Heart right ventricle (tissue), 16 donors: ENCODE measurements around the gene ATG16L2. TPM values are rescaled to one million over a fixed set of nuclear protein-coding genes. Genes with fewer than 3 reads are reported as not detected.

Source experiments
- ATAC-seq, 8 donors: fragments of 200-7000 bp; cut with Tn5 transposase; one replicate each; pipeline ENCODE4 v1.9.1; 2020; ENCODE audit warnings: mild to moderate bottlenecking in 8 of 8, moderate library complexity in 8 of 8, moderate number of reproducible peaks in 1 of 8
- DNase-seq, 2 donors: peaks; one replicate each; pipeline ENCODE4 v3.0.0-alpha.2; 2020
- H3K27ac ChIP-seq, 10 donors: fragments of 200-600 bp; sonication (generic) in 2 of 10; one replicate each; pipeline versions ENCODE4 v1.5.0 to v1.8.0; 2020 to 2022; ENCODE audit warnings: mild to moderate bottlenecking in 3 of 10
- H3K27me3 ChIP-seq, 7 donors: fragments of 200-600 bp; one replicate each; pipeline ENCODE4 v1.8.0; 2021 to 2022; ENCODE audit warnings: mild to moderate bottlenecking in 2 of 7
- H3K36me3 ChIP-seq, 9 donors: fragments of 200-600 bp; sonication (generic) in 1 of 9; one replicate each; pipeline versions ENCODE4 v1.5.0 to v1.8.0; 2020 to 2022; ENCODE audit warnings: mild to moderate bottlenecking in 2 of 9
- H3K4me1 ChIP-seq, 9 donors: fragments of 200-600 bp; sonication (generic) in 1 of 9; one replicate each; pipeline versions ENCODE4 v1.5.0 to v1.8.0; 2020 to 2022; ENCODE audit warnings: mild to moderate bottlenecking in 4 of 9
- H3K4me3 ChIP-seq, 10 donors: fragments of 200-600 bp; sonication (generic) in 2 of 10; one replicate each; pipeline versions ENCODE4 v1.5.0 to v1.8.0; 2020 to 2022; ENCODE audit warnings: mild to moderate bottlenecking in 7 of 10, moderate library complexity in 2 of 10
- H3K9me3 ChIP-seq, 11 donors: fragments of 200-600 bp in 10 of 11; sonication (generic) in 2 of 11; one replicate each; pipeline versions ENCODE4 v1.5.0 to v1.8.0; 2013 to 2022; ENCODE audit warnings: mild to moderate bottlenecking in 2 of 11, control low read depth in 1 of 11, moderate library complexity in 1 of 11
- WGBS, 2 donors: extraction: QIAGEN DNeasy Blood & Tissue Kit; methylation state at CpG; one replicate each; pipeline ENCODE4 v1.1.7; 2013; ENCODE audit warnings: inconsistent platforms in 1 of 2; 5-methylcytosine and 5-hydroxymethylcytosine counted together
- intact Hi-C, 10 donors: fragments of 100-400 bp; cut with DNase I; formaldehyde crosslinking; loops; one replicate each; pipeline versions ENCODE4 v1.11.1 to v1.14.2; 2022
- long read RNA-seq, 3 donors: library from polyadenylated mRNA; unstranded; transcript quantifications; one replicate each; pipeline ENCODE4 v2.0.0, GENCODE V29; 2020 to 2021
- polyA plus RNA-seq, 2 donors: library from polyadenylated mRNA; stranded (reverse); fragments of 200-250 nt; gene quantifications; one replicate each; pipeline ENCODE4 v1.2.3, GENCODE V29; 2013
- total RNA-seq, 10 donors: library from RNA; stranded (reverse); fragmentation: NEBNext Ultra II Directional in 3 of 10; extraction: Animal tissue kit (Norgen Biotek cat#: 25700) in 3 of 10; gene quantifications; one replicate each; pipeline versions ENCODE4 v1.2.1 to v1.2.4, GENCODE V29; 2021 to 2023
- TF ChIP-seq, protein P1 (sequence below), 9 donors: fragments of 200-600 bp; sonication (generic) in 2 of 9; IDR thresholded peaks; one replicate each; pipeline versions ENCODE4 v1.5.0 to v1.8.0; 2021 to 2022; ENCODE audit warnings: antibody characterized with exemption in 9 of 9, mild to moderate bottlenecking in 5 of 9, moderate library complexity in 1 of 9
- donor health status: Arrhythmogenic right ventricular cardiomyopathy.
- donor health status: ischemic (EF 13 %, LVEDD 7.1; RV severe dilation, severe dysfunction).
- donor health status: healthy with polysubstance abuse.
- donor health status: DM: no; HTN: yes; CAD: no.
- donor health status: DM: no; HTN: no; CAD: no.
- donor health status: ischemic (EF 25% LVEDD 6.9; RV normal size, moderate dysfunction).
- donor health status: ischemic (EF 25% LVEDD 5.7; RV mildly dilated, moderate dysfunction).
- donor health status: healthy.
- donor health status: DM: yes; HTN: yes; CAD: no.
- donor health status: Ischemic cardiomyopathy.
- donor health status: ischemic (EF 35%, LVEDD 5.7; RV mildly dilated, moderate dysfunction).
- donor health status: nonischemic (EF 11% LVEDD 7.7; RV severe dilation, severe dysfunction).
- donor health status: DM: yes; HTN: yes; CAD: no.
- donor health status: PGD.
- donor health status: ischemic (EF 29% LVEDD 5.4; RV normal size, mild dysfunction).
- donor health status: nonischemic (EF 23%, LVEDD 6.1; RV moderate dilation, normal function).

Gene ATG16L2, protein sequence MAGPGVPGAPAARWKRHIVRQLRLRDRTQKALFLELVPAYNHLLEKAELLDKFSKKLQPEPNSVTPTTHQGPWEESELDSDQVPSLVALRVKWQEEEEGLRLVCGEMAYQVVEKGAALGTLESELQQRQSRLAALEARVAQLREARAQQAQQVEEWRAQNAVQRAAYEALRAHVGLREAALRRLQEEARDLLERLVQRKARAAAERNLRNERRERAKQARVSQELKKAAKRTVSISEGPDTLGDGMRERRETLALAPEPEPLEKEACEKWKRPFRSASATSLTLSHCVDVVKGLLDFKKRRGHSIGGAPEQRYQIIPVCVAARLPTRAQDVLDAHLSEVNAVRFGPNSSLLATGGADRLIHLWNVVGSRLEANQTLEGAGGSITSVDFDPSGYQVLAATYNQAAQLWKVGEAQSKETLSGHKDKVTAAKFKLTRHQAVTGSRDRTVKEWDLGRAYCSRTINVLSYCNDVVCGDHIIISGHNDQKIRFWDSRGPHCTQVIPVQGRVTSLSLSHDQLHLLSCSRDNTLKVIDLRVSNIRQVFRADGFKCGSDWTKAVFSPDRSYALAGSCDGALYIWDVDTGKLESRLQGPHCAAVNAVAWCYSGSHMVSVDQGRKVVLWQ
- total RNA-seq (10 to 100 TPM in 7 of 10 donors, 1 to 10 TPM in 3; 8.0 to 23.9 (median 12.3) TPM), polyA plus RNA-seq (10 to 100 TPM; 10.3 to 66.9 TPM)
- long read RNA-seq, donor 1, partial matches to known transcripts = 10 of 29 reads
- long read RNA-seq, donor 1, other reads (novel, unspliced or antisense) = 12 of 29 reads
- long read RNA-seq, donor 2, transcript ATG16L2-201 (18 exons, 2,243 nt) = major isoform, 5 of 22 reads
- long read RNA-seq, donor 2, partial matches to known transcripts = 2 of 22 reads
- long read RNA-seq, donor 2, other reads (novel, unspliced or antisense) = 12 of 22 reads
- long read RNA-seq, donor 3, transcript ATG16L2-201 (18 exons, 2,243 nt) = major isoform, 11 of 36 reads
- long read RNA-seq, donor 3, partial matches to known transcripts = 6 of 36 reads
- long read RNA-seq, donor 3, other reads (novel, unspliced or antisense) = 17 of 36 reads

DNA sequence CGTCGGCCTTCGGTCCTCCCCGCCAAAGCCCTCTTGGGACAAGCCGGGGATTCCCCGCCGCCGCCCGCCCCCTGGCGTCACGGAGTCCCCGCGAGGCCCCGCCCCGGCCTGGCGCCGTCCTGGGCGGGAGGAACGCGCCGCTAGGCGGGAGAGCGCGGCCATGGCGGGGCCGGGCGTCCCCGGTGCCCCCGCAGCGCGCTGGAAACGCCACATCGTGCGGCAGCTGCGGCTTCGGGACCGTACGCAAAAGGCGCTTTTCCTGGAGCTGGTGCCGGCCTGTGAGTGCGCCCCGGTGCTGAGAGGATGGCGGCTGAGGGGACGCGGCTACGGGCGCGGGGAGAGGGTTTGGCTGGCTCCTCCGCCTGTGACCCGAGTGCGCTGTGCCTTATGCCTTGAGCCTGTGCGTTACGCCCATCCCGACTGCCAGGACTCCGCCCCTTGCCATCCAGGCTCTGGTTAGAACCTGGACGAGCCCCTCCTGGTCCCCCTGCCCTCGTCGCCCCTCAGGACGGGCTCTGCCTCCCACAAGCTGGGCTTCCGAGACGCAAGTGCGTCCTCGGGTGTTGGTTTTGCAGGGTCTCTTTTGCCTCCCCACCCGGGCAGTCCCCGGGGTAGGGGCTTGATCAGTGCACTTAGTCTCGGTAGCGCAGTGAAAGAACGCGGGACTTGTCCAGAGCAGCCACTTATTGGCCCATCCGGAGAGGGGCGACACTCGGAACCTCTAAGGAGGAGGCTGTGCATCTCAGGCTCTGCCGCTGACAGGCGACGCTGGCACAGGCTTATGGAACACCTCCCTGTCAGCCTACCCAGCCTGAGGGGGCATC is at the start of gene ATG16L2:
Gene ATG16L2 (plus strand): TSS at position 126 of the 824 bp plus-strand sequence. CDS start 35 bp downstream, at position 161.
- H3K36me3 ChIP-seq = peaks cover 0 to 44% (median 0%) of the 10 kb centered on the region in 9 donors
- TF ChIP-seq, protein P1, sequence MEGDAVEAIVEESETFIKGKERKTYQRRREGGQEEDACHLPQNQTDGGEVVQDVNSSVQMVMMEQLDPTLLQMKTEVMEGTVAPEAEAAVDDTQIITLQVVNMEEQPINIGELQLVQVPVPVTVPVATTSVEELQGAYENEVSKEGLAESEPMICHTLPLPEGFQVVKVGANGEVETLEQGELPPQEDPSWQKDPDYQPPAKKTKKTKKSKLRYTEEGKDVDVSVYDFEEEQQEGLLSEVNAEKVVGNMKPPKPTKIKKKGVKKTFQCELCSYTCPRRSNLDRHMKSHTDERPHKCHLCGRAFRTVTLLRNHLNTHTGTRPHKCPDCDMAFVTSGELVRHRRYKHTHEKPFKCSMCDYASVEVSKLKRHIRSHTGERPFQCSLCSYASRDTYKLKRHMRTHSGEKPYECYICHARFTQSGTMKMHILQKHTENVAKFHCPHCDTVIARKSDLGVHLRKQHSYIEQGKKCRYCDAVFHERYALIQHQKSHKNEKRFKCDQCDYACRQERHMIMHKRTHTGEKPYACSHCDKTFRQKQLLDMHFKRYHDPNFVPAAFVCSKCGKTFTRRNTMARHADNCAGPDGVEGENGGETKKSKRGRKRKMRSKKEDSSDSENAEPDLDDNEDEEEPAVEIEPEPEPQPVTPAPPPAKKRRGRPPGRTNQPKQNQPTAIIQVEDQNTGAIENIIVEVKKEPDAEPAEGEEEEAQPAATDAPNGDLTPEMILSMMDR (IDR thresholded peaks at IDR 0.05) = peak; percentile 15 to 60 (median 33)
- intact Hi-C loops = loop anchor here in 4 of 10 donors (5.0 to 10.0 kb wide), 3 partner anchors 87 to 220 kb away; no protein-coding TSS in a partner anchor
- ATAC-seq (peak; percentile 93 to 96 (median 95)), DNase-seq (peak; percentile 86 to 90)
- H3K27ac ChIP-seq = peak within 1 kb of the TSS; percentile 85 to 99 (median 96)
- H3K4me3 ChIP-seq = peak within 1 kb of the TSS; percentile 58 to 98 (median 82)
- WGBS, 2 donors = 0% methylated on average over 74 to 75 of the region's 75 CpGs
- H3K4me1 ChIP-seq = peaks cover 7 to 55% (median 36%) of the 10 kb centered on the region in 9 donors
- no peaks in the 10 kb centered on the region for H3K9me3 ChIP-seq
- no peaks in the 10 kb centered on the region for H3K27me3 ChIP-seq

GRCh38 chr11:72764503-72764902 is 49.7 kb upstream of the ATG16L2 start:
- Histone ChIP-seq H3K36me3 (no peaks in the 10 kb centered on the region), H3K9me3 (no peaks in the 10 kb centered on the region), H3K4me1 (peaks cover 0 to 16% (median 6%) of the 10 kb centered on the region in 9 donors), H3K4me3 (no peak overlapping the region), H3K27ac (no peak overlapping the region), H3K27me3 (no peaks in the 10 kb centered on the region)
- intact Hi-C loops = no loop called here
- TF ChIP-seq, protein P1 (IDR thresholded peaks at IDR 0.05) = no peak
- 86 to 87% methylated on average over 13 of the region's 13 CpGs for WGBS, 2 donors
- DNase-seq (no peak), ATAC-seq (peak in 2 of 8 donors; percentile 12 to 15)

- H3K27me3 ChIP-seq = no peaks in the 10 kb centered on the region
- H3K4me1 ChIP-seq = peaks cover 0 to 8% (median 0%) of the 10 kb centered on the region in 9 donors
- ATAC-seq (no peak), DNase-seq (no peak)
- TF ChIP-seq, protein P1 (IDR thresholded peaks at IDR 0.05) = no peak
- WGBS, 2 donors = 87 to 89% methylated on average over 12 of the region's 12 CpGs
- H3K4me3 ChIP-seq = no peak overlapping the region
- no peaks in the 10 kb centered on the region for H3K36me3 ChIP-seq
- H3K27ac ChIP-seq = no peak overlapping the region
- intact Hi-C loops = no loop called here
- no peaks in the 10 kb centered on the region for H3K9me3 ChIP-seq
Measured at GRCh38 chr11:72766152-72766902, 47.9 kb upstream of the ATG16L2 start.
